ENCODE measurements around the gene CKAP4.

- TF ChIP-seq CTCF (IDR thresholded peaks at IDR 0.05) (no peak), POLR2A (IDR thresholded peaks at IDR 0.05; ENCODE audit: low read depth) (no peak)
These were observed 43.5 kb downstream of the CKAP4 start for GRCh38 chr12:106204312-106204711.

Measured in esophagus muscularis mucosa (tissue), 3 donors.